Panc1 (cell line): ENCODE data around the gene GARRE1. TPM values are rescaled to one million over a fixed set of nuclear protein-coding genes. Genes with fewer than 3 reads are reported as not detected.
A peak's percentile ranks its signal among the peaks of the same experiment; 100 is the strongest.

Experiments used
- ATAC-seq: fragments of 200-7000 bp; cut with Tn5 transposase; 2 replicates; pipeline ENCODE4 v1.9.1; 2020; ENCODE audit warnings: mild to moderate bottlenecking, moderate library complexity
- BruUV-seq: library from RNA; stranded (reverse); fragments of 400-500 nt; replicated peaks from 2 replicates; lab custom pipeline; 2021; lab: Mats Ljungman, UMichigan
- CTCF ChIA-PET: fragments of 300-600 bp; sonication (Branson Sonifier 250); formaldehyde crosslinking; loops from one replicate; lab custom pipeline; 2022; ENCODE audit warnings: antibody characterized with exemption; lab: Charles Lee
- POLR2A ChIA-PET: fragments of 300-600 bp; sonication (Branson Sonifier 250); formaldehyde crosslinking; loops from one replicate; lab custom pipeline; 2022; ENCODE audit warnings: antibody characterized with exemption; lab: Charles Lee
- DNase-seq: peaks from one replicate; pipeline ENCODE4 v3.0.0-alpha.2; 2010; ENCODE audit warnings: low read depth, low spot score
- H3K27ac ChIP-seq: 2 replicates; pipeline ENCODE4 v1.5.1; 2011; ENCODE audit warnings: mild to moderate bottlenecking, low read length, inconsistent platforms
- H3K27me3 ChIP-seq: fragments of 200-500 bp; sonication (Bioruptor generic); 2 replicates; pipeline ENCODE4 v1.6.0; 2014; ENCODE audit warnings: low read length, inconsistent platforms; ENCODE audit not compliant: control insufficient read depth, insufficient read depth
- H3K36me3 ChIP-seq: fragments of 200-500 bp; sonication (Bioruptor generic); 2 replicates; pipeline ENCODE4 v1.5.1; 2014; ENCODE audit warnings: inconsistent platforms, mild to moderate bottlenecking, low read length, moderate library complexity; ENCODE audit not compliant: control insufficient read depth, insufficient read depth
- H3K4me1 ChIP-seq: 2 replicates; pipeline ENCODE4 v1.5.1; 2011; ENCODE audit warnings: inconsistent platforms, mild to moderate bottlenecking, low read length, moderate library complexity; ENCODE audit not compliant: control insufficient read depth, insufficient read depth
- H3K4me3 ChIP-seq, 2 experiments: 2 replicates each; pipeline ENCODE4 v1.5.1; 2011 to 2012; ENCODE audit warnings: low read depth in 2 of 2, low read length in 2 of 2, mild to moderate bottlenecking in 2 of 2, inconsistent platforms in 1 of 2, moderate library complexity in 1 of 2
- H3K9me3 ChIP-seq: fragments of 200-500 bp; sonication (Bioruptor generic); 2 replicates; pipeline ENCODE4 v1.5.1; 2014; ENCODE audit warnings: low read depth, mild to moderate bottlenecking, inconsistent platforms, low read length, moderate library complexity; ENCODE audit not compliant: control insufficient read depth, insufficient read depth
- CTCF ChIP-seq: fragments of 450-650 bp; IDR thresholded peaks from 2 replicates; pipeline ENCODE4 v1.5.1; 2017; ENCODE audit warnings: mild to moderate bottlenecking
- POLR2AphosphoS5 ChIP-seq: IDR thresholded peaks from 2 replicates; pipeline ENCODE4 v1.6.1; 2012; ENCODE audit warnings: mild to moderate bottlenecking, low read depth, low read length, moderate library complexity
- REST ChIP-seq, 2 experiments: IDR thresholded peaks; 2 replicates each; pipeline ENCODE4 v1.6.1; 2011 to 2012; ENCODE audit warnings: low read depth in 2 of 2, control low read depth in 1 of 2, low read length in 1 of 2, mild to moderate bottlenecking in 1 of 2, moderate library complexity in 1 of 2; ENCODE audit not compliant: insufficient read depth in 1 of 2
- SIN3A ChIP-seq: IDR thresholded peaks from 2 replicates; pipeline ENCODE4 v1.6.1; 2012; ENCODE audit warnings: low read depth, mild to moderate bottlenecking, low read length, moderate library complexity, borderline replicate concordance; ENCODE audit not compliant: insufficient read depth
- TCF7L2 ChIP-seq: IDR thresholded peaks from 2 replicates; pipeline ENCODE4 v1.6.1; 2011; ENCODE audit warnings: mild to moderate bottlenecking, low read depth, low read length, inconsistent platforms
- in situ Hi-C: cut with HindIII; loops from 2 replicates; pipeline ENCODE4 v1.10.0; 2016; ENCODE audit warnings: low sequenced_read_pairs, low pct_unique_long_range_greater_than_20kb
- intact Hi-C: fragments of 100-400 bp; cut with micrococcal nuclease; formaldehyde crosslinking; loops from one replicate; pipeline ENCODE4 v1.10.0; 2022; ENCODE audit not compliant: unreplicated experiment
- total RNA-seq: library from RNA; stranded (reverse); gene quantifications from one replicate; pipeline ENCODE4 v1.2.1, GENCODE V29; 2021; ENCODE audit not compliant: unreplicated experiment

GARRE1 gene
- total RNA-seq, 1 experiment from 2014 or later = 19.7 TPM

- Histone ChIP-seq H3K27me3 (no peaks in the 10 kb centered on the region), H3K9me3 (no peaks in the 10 kb centered on the region), H3K27ac (no peak overlapping the region), H3K4me1 (no peaks in the 10 kb centered on the region), H3K36me3 (no peaks in the 10 kb centered on the region), H3K4me3 (no peak overlapping the region)
- no peak for DNase-seq
- in situ Hi-C loops (no loop called here), intact Hi-C loops (no loop called here)
- ChIA-PET CTCF (interaction anchor here (0.5 kb wide), 1 partner anchor 75 kb away, joined by 3 read pairs; no protein-coding TSS in a partner anchor), POLR2A (interaction anchor here (0.6 kb wide), 1 partner anchor 42 kb away, joined by 3 read pairs; no protein-coding TSS in a partner anchor)
- TF ChIP-seq POLR2AphosphoS5 (no peak), TCF7L2 (no peak), CTCF (no peak), SIN3A (no peak), REST (IDR thresholded peaks at IDR 0.05; ENCODE audit: insufficient read depth in 1 of 2, low read depth in 2 of 2, low read length in 1 of 2) (no peak)
- peak; percentile 59; the same call in 1 of the 2 replicates for ATAC-seq
- no TSS peak for BruUV-seq
Measured at GRCh38 chr19:34276614-34277013, 22.3 kb downstream of the GARRE1 start.

- in situ Hi-C loops = no loop called here
- intact Hi-C loops = no loop called here
- no peaks in the 10 kb centered on the region for H3K36me3 ChIP-seq
- no peak overlapping the region for H3K27ac ChIP-seq
- ChIA-PET POLR2A (interaction anchor here (0.6 kb wide), 1 partner anchor 31 kb away, joined by 4 read pairs; no protein-coding TSS in a partner anchor), CTCF (no interaction called here)
- no peaks in the 10 kb centered on the region for H3K9me3 ChIP-seq
- TF ChIP-seq REST (IDR thresholded peaks at IDR 0.05; ENCODE audit: insufficient read depth in 1 of 2, low read depth in 2 of 2, low read length in 1 of 2) (no peak), TCF7L2 (no peak), SIN3A (no peak), CTCF (no peak), POLR2AphosphoS5 (no peak)
- no TSS peak for BruUV-seq
- no peaks in the 10 kb centered on the region for H3K27me3 ChIP-seq
- H3K4me3 ChIP-seq = no peak overlapping the region
- no peaks in the 10 kb centered on the region for H3K4me1 ChIP-seq
- DNase-seq (no peak), ATAC-seq (no peak)
Measured at GRCh38 chr19:34277244-34277643, 22.9 kb downstream of the GARRE1 start.
